HFFc6 (cell line): ENCODE data around the gene MSL2. TPM values are rescaled to one million over a fixed set of nuclear protein-coding genes. Genes with fewer than 3 reads are reported as not detected.
"Not testable (repeated sequence)": the region's sequence is repeated elsewhere in the genome, so short reads cannot be mapped to it uniquely, and the experiment has no call there.

Source experiments
- DNase-seq: peaks from one replicate; pipeline ENCODE4 v3.0.0-alpha.2; 2018
- H3K27ac Mint-ChIP-seq: 2 replicates; pipeline ENCODE4 v1.8.0; 2020; ENCODE audit warnings: mild to moderate bottlenecking, mixed read lengths
- H3K27me3 Mint-ChIP-seq: 2 replicates; pipeline ENCODE4 v1.8.0; 2021; ENCODE audit warnings: mild to moderate bottlenecking, moderate library complexity, mixed read lengths; ENCODE audit not compliant: insufficient read depth
- H3K36me3 Mint-ChIP-seq: 2 replicates; pipeline ENCODE4 v1.8.0; 2021; ENCODE audit warnings: low read depth, mixed read lengths
- H3K4me1 Mint-ChIP-seq: 2 replicates; pipeline ENCODE4 v1.8.0; 2020; ENCODE audit warnings: low read depth, mixed read lengths
- H3K4me3 Mint-ChIP-seq: 2 replicates; pipeline ENCODE4 v1.8.0; 2020; ENCODE audit warnings: mild to moderate bottlenecking, moderate library complexity, mixed read lengths
- H3K9me3 Mint-ChIP-seq: 2 replicates; pipeline ENCODE4 v1.8.0; 2020; ENCODE audit warnings: mild to moderate bottlenecking, mixed read lengths
- total RNA-seq, 6 experiments: library from RNA; stranded (reverse); fragmentation: NEBNext Ultra II Directional; extraction: Animal tissue kit (Norgen Biotek cat#: 25700); gene quantifications; 2 replicates in 1 of 6; 3 replicates in 5 of 6; pipeline ENCODE4 v1.2.3, GENCODE V29; 2021
- TF ChIP-seq, protein P1 (sequence below): fragments of 200-600 bp; sonication (generic); IDR thresholded peaks from 2 replicates; pipeline ENCODE4 v1.5.0; 2021; ENCODE audit warnings: antibody characterized with exemption, mild to moderate bottlenecking

MSL2 gene
- total RNA-seq, 6 experiments from 2014 or later: 20.4 to 24.8 (median 22.2) TPM

DNA sequence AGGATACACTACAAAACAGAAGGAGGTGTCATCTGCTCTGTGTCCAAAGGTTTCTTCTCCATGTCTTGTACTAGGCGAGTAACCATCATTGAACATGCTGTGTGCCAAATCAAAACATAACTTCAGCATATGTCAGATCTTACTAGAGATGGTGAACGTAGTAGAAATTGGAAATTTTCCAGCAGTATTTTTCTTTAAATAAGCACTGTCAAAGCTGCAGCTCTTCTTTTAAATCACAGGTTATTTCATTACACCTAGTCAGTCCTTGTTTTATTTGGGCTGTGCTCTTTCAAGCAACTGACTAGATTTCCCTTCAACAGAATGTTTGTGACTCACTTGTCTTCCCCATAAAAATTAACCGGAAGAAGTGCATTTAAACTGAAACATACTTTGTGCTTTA is 46.5 kb downstream of the MSL2 start:
- peak overlapping the region; percentile 11 for H3K4me3 Mint-ChIP-seq
- H3K9me3 Mint-ChIP-seq: no peaks in the 10 kb centered on the region
- peak; percentile 50 for DNase-seq
- H3K36me3 Mint-ChIP-seq: peaks cover 29% of the 10 kb centered on the region
- peaks cover 3% of the 10 kb centered on the region; the same call in 1 of the 2 replicates for H3K27me3 Mint-ChIP-seq
- TF ChIP-seq, protein P1, sequence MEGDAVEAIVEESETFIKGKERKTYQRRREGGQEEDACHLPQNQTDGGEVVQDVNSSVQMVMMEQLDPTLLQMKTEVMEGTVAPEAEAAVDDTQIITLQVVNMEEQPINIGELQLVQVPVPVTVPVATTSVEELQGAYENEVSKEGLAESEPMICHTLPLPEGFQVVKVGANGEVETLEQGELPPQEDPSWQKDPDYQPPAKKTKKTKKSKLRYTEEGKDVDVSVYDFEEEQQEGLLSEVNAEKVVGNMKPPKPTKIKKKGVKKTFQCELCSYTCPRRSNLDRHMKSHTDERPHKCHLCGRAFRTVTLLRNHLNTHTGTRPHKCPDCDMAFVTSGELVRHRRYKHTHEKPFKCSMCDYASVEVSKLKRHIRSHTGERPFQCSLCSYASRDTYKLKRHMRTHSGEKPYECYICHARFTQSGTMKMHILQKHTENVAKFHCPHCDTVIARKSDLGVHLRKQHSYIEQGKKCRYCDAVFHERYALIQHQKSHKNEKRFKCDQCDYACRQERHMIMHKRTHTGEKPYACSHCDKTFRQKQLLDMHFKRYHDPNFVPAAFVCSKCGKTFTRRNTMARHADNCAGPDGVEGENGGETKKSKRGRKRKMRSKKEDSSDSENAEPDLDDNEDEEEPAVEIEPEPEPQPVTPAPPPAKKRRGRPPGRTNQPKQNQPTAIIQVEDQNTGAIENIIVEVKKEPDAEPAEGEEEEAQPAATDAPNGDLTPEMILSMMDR: no peak
- H3K4me1 Mint-ChIP-seq: peaks cover 84% of the 10 kb centered on the region
- peak overlapping the region; percentile 71 for H3K27ac Mint-ChIP-seq

DNA sequence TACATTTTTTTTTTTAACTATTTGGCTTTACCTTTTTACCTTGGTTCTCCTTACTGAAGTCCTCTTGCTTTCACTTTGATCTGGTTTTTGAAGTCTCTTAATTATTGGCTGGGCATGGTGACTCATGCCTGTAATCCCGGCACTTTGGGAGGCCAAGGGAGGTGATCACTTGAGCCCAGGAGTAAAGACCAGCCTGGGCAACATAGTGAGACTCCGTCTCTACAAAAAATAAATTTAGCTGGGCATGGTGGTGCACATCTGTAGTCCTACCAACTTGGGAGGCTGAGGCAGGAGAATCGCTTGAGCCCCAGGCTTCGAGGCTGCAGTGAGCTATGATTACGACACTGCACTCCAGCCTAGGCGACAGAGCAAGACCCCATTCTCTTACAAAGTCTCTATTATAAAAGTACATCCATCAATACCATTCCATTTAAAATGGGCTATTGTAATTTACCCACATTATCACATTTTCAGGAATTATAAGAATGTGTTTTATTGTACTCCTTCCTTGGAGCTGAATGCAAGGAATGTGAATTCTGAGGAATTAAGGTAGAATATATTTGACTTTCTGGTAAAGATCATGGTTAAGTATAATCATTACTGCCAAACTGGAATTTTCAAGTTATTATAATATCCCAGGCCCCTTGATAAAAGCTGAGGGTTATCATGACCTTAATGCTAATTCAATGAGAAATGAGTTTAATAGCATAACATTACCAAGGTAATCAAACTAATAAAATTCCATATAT is 49.0 kb downstream of the MSL2 start:
- TF ChIP-seq, protein P1: no peak
- Mint-ChIP-seq H3K4me1 (peaks cover 75% of the 10 kb centered on the region), H3K27ac (peak overlapping the region; percentile 59; the same call in 1 of the 2 replicates), H3K27me3 (0 out of 2 replicates have a peak, but pooled peaks cover 3% of the 10 kb centered on the region), H3K36me3 (peaks cover 30% of the 10 kb centered on the region), H3K9me3 (no peaks in the 10 kb centered on the region), H3K4me3 (peak overlapping the region; percentile 41)
- DNase-seq: no peak

DNA sequence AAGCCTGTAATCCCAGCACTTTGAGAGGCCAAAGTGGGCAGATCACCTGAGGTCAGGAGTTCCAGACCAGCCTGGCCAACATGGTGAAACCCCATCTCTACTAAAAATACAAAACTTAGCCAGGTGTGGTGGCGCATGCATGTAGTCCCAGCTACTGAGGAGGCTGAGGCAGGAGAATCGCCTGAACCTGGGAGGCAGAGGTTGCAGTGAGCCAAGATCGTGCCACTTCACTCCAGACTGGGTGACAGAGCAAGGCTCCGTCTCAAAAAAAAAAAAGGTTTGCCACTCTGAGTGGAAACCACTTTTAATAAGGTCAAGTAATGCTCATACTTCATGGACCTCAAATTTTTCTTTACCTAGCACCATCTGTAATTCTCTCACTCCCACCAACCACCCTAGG is 51.7 kb downstream of the MSL2 start:
- not testable (repeated sequence) for H3K4me3 Mint-ChIP-seq, H3K27me3 Mint-ChIP-seq, DNase-seq, H3K9me3 Mint-ChIP-seq, H3K27ac Mint-ChIP-seq
- peaks cover 23% of the 10 kb centered on the region for H3K36me3 Mint-ChIP-seq
- peaks cover 64% of the 10 kb centered on the region for H3K4me1 Mint-ChIP-seq

DNA sequence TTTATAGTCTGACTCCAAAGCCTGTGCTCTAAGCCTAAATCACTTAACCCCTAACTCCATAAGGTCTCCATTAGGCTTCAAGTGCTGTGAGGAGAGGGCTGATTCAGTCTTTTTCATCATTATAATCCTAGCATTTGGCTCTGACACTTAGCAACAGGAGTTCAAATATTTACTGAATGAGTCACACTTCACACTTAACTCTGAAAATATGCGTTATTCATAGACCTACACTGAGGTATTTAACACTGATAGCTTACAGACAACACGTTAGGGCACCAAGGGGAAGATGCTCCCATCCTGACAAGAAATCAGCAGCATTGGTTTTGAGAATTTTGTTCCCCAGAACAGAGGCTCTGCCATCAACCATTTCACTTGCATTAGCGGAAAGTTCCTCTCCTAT is 53.5 kb downstream of the MSL2 start:
- Mint-ChIP-seq H3K27me3 (0 out of 2 replicates have a peak, but pooled peaks cover 3% of the 10 kb centered on the region), H3K4me3 (peak overlapping the region; percentile 44), H3K27ac (peak overlapping the region; percentile 87), H3K9me3 (no peaks in the 10 kb centered on the region), H3K4me1 (peaks cover 52% of the 10 kb centered on the region), H3K36me3 (peaks cover 23% of the 10 kb centered on the region)
- TF ChIP-seq, protein P1: no peak
- DNase-seq: peak; percentile 88

DNA sequence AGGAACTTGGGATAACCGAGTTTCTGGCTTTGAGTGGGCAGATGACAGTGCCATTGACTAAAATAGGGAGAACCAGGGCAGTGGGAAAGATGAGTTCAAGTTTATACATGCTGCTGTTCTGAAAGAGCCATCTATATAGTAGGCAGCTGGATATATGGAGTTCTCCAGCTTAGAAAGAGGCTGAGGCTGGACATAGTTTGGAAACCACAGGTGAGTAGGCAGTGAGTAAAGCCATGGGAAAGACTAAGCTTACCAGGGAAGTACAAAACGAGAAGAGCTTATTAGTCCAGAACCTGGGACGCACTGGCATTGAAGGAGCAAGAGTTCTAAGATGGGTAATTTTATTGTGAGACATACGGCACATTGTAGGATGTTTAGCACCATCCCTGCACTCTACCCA is 54.2 kb downstream of the MSL2 start:
- DNase-seq: no peak
- peaks cover 23% of the 10 kb centered on the region for H3K36me3 Mint-ChIP-seq
- H3K27ac Mint-ChIP-seq: peak overlapping the region; percentile 87

More for the DNA sequence above, 54.2 kb downstream of the MSL2 start:
- TF ChIP-seq, protein P1: no peak
- Mint-ChIP-seq H3K4me3 (peak overlapping the region; percentile 53), H3K9me3 (no peaks in the 10 kb centered on the region), H3K27me3 (0 out of 2 replicates have a peak, but pooled peaks cover under 1% of the 10 kb centered on the region), H3K4me1 (peaks cover 45% of the 10 kb centered on the region)
